Right kidney (tissue), 1 donor: ENCODE measurements around the gene ZNF536.

Experiments used
- DNase-seq: peaks from one replicate; pipeline ENCODE4 v3.0.0-alpha.2; 2016

The ZNF536 gene

GRCh38 chr19:30535011-30535410 is 162.8 kb downstream of the ZNF536 start:
- DNase-seq, result no peak

GRCh38 chr19:30536975-30537374 is 164.8 kb downstream of the ZNF536 start:
- no peak for DNase-seq

GRCh38 chr19:30539315-30539714 is 167.1 kb downstream of the ZNF536 start:
- no peak for DNase-seq

- DNase-seq, result no peak
These were observed 167.8 kb downstream of the ZNF536 start for GRCh38 chr19:30539981-30540380.

- DNase-seq, result no peak
These were observed 168.6 kb downstream of the ZNF536 start for GRCh38 chr19:30540761-30541160.

- DNase-seq, result no peak
These were observed 169.4 kb downstream of the ZNF536 start for GRCh38 chr19:30541575-30541974.

- no peak for DNase-seq
These were observed 171.2 kb downstream of the ZNF536 start for GRCh38 chr19:30543243-30543945.

- no peak for DNase-seq
These were observed 173.6 kb downstream of the ZNF536 start for GRCh38 chr19:30545752-30546151.

GRCh38 chr19:30546332-30546731 is 174.1 kb downstream of the ZNF536 start:
- DNase-seq, result no peak

GRCh38 chr19:30547246-30547645 is 175.1 kb downstream of the ZNF536 start:
- no peak for DNase-seq

- DNase-seq, result no peak
These were observed 177.0 kb downstream of the ZNF536 start for GRCh38 chr19:30549151-30549550.

GRCh38 chr19:30551271-30551670 is 179.1 kb downstream of the ZNF536 start:
- no peak for DNase-seq

GRCh38 chr19:30552593-30552992 is 180.4 kb downstream of the ZNF536 start:
- DNase-seq, result no peak

GRCh38 chr19:30555075-30555790 is 183.0 kb downstream of the ZNF536 start:
- no peak for DNase-seq

- DNase-seq, result no peak
These were observed 183.6 kb downstream of the ZNF536 start for GRCh38 chr19:30555791-30556110.

- DNase-seq, result no peak
These were observed 184.1 kb downstream of the ZNF536 start for GRCh38 chr19:30556230-30556711.

- DNase-seq, result no peak
These were observed 185.0 kb downstream of the ZNF536 start for GRCh38 chr19:30557212-30557611.

- no peak for DNase-seq
These were observed 185.9 kb downstream of the ZNF536 start for GRCh38 chr19:30557927-30558557.

GRCh38 chr19:30558793-30559192 is 186.6 kb downstream of the ZNF536 start:
- no peak for DNase-seq

GRCh38 chr19:30559446-30559845 is 187.3 kb downstream of the ZNF536 start:
- no peak for DNase-seq

GRCh38 chr19:30562981-30563380 is 190.8 kb downstream of the ZNF536 start:
- DNase-seq, result no peak

- no peak for DNase-seq
These were observed 191.5 kb downstream of the ZNF536 start for GRCh38 chr19:30563691-30564090.

- no peak for DNase-seq
These were observed 192.4 kb downstream of the ZNF536 start for GRCh38 chr19:30564551-30565011.
